GM12891 (cell line): ENCODE measurements around the gene IP6K3.

Experiments used
- DNase-seq: peaks from one replicate; pipeline ENCODE4 v3.0.0; 2011; ENCODE audit warnings: low spot score; ENCODE audit not compliant: insufficient read length
- FAIRE-seq: peaks from 2 replicates; lab custom pipeline; 2011; peaks lifted over from hg19 to GRCh38; lab: Jason Lieb, UNC
- PAX5 ChIP-seq: IDR thresholded peaks from 2 replicates; pipeline ENCODE4 v1.6.1; 2011; ENCODE audit warnings: low read length, moderate library complexity, mild to moderate bottlenecking; ENCODE audit not compliant: insufficient read depth, severe bottlenecking
- POLR2A ChIP-seq: IDR thresholded peaks from 2 replicates; pipeline ENCODE4 v1.6.1; 2011; ENCODE audit warnings: low read depth, low read length, control low read depth
- POLR2AphosphoS5 ChIP-seq: IDR thresholded peaks from 2 replicates; pipeline ENCODE4 v1.6.1; 2011; ENCODE audit warnings: low read depth, low read length, control low read depth
- POU2F2 ChIP-seq: IDR thresholded peaks from 2 replicates; pipeline ENCODE4 v1.6.1; 2011; ENCODE audit warnings: low read depth, mild to moderate bottlenecking, control low read depth, low read length, moderate library complexity
- SPI1 ChIP-seq: IDR thresholded peaks from 2 replicates; pipeline ENCODE4 v1.6.1; 2011; ENCODE audit warnings: low read depth, low read length, control low read depth
- TAF1 ChIP-seq: IDR thresholded peaks from 2 replicates; pipeline ENCODE4 v1.6.1; 2011; ENCODE audit warnings: low read depth, low read length, control low read depth

The IP6K3 gene

DNA sequence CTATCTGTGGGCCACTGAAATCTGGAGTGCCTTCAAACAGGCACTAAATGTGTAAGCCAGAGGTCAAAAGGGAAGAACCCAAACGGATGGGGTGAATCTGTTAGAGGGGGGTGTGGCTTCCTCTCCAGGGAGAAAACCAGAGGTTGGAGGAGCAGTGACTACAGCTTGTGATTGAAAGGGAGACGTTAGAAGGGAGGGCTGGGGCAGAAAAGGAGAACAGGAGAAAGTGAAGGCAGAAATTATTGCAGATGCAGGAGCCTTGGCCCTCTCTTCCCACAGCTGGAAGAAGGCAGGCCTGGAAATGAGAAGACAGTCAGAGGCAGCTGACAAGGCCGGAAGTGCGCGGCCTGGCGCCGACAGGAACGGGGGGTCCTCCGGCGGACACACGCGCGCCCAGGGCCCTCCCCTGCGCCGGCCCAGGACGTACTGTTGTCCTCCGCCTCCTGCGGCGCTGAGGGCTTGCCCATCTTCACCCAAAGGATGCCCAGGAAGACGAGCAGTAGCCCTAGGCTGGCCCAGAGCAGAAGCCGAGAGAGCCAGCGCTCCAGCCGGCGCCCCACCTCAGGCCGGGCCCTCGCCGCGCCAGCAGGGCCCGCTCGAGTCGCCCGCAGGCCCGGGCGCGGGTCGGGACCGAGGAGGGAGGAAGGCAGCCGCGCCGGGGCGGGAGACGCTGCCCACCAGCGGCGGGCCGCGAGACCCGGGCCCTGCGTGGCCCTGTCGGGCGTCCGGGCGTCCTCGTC, 41.4 kb upstream of the IP6K3 start:
- DNase-seq: peak; percentile 75
- TF ChIP-seq POLR2A (peak; percentile 42), POU2F2 (no peak), POLR2AphosphoS5 (no peak), SPI1 (0 out of 2 replicates have a peak, but pooled peaks have one; percentile 13), PAX5 (no peak)
- FAIRE-seq: peak; percentile 85

DNA sequence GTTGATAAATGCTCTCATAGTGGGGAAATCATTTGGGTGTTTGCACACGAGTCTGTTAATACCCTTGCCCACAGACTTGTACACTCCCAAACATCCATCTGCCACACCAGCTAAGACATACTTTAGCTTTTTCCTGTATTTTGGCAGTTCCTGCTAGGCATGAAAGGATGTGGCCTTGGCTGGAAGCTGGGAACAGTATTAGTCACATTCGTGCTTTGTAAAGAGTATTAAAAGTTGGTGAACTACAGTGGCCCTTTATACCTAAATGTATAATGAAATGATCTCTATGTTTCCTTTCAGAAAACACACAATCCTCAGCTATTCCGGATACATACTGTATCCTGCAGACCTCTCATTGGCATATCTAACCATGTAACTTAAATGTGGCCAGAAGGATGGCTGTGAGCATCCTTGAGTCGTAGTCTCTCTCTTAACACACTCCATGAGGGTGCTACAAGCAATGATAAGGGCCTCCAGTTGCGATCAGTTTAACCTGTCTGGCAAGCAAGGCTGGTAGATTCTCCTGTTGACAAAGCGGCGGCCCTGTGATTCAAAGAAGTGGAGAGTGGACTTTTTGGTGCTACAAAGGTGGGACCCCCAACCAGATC, 40.7 kb upstream of the IP6K3 start:
- DNase-seq (no peak), FAIRE-seq (no peak)
- TF ChIP-seq TAF1 (no peak), POU2F2 (no peak), SPI1 (no peak), PAX5 (no peak)

GRCh38 chr6:33786736-33787135, 40.0 kb upstream of the IP6K3 start:
- FAIRE-seq (no peak), DNase-seq (no peak)
- TF ChIP-seq POU2F2 (no peak), SPI1 (no peak), TAF1 (no peak), PAX5 (no peak), POLR2AphosphoS5 (no peak), POLR2A (no peak)

GRCh38 chr6:33785778-33786177, 39.1 kb upstream of the IP6K3 start:
- FAIRE-seq (no peak), DNase-seq (no peak)
- no peak for TF ChIP-seq PAX5
- TF ChIP-seq POLR2A: no peak
- TF ChIP-seq SPI1: no peak
- TF ChIP-seq TAF1: no peak
- TF ChIP-seq POLR2AphosphoS5: no peak
- no peak for TF ChIP-seq POU2F2

DNA sequence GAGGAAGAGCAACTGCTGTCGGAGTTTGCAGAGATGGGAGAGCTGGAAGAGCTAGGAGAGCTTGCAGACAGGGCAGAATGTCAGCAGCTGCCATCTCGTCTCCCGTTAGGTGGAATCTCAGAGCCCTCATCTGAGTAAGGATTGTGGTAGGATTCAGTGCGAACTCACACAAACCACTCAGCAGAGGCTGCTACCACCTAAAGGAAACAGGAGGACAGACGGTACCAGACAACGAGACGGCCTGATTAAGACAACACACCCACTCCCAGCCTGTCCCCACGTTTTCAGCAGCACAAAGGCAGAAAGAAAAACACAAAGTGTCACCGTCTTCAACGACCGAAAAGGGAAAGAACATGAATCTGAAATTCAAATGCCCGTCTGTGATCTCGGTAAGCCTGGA, 38.1 kb upstream of the IP6K3 start:
- TF ChIP-seq TAF1 (no peak), POLR2AphosphoS5 (no peak), POLR2A (no peak), SPI1 (no peak), POU2F2 (no peak), PAX5 (no peak)
- FAIRE-seq (no peak), DNase-seq (no peak)

GRCh38 chr6:33783781-33784520, 37.2 kb upstream of the IP6K3 start:
- no peak for FAIRE-seq
- DNase-seq: no peak
- no peak for TF ChIP-seq POU2F2
- TF ChIP-seq SPI1: no peak

DNA sequence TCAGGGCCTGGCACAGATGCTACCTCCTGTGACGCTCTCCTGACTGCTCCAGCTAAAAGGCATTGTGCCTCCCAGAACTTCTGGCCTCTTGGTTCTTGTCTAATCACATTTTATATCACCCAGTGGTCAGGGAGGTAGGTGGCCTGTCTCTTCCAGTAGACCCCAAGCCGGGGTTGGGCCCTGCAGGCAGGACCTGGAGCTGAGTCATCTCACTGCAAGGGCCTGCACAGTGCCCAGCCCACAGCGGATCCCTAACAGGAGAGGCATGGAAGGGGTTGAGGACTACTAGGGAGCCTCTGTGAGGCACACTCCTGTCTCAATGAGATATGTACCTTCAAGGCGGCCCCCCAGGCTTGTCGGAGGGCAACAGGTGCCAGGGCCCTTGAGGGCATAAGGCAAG, 35.9 kb upstream of the IP6K3 start:
- FAIRE-seq: no peak
- no peak for TF ChIP-seq PAX5
- no peak for TF ChIP-seq POU2F2
- TF ChIP-seq POLR2A: no peak
- TF ChIP-seq TAF1: no peak
- no peak for TF ChIP-seq POLR2AphosphoS5
- TF ChIP-seq SPI1: no peak
- no peak for DNase-seq

DNA sequence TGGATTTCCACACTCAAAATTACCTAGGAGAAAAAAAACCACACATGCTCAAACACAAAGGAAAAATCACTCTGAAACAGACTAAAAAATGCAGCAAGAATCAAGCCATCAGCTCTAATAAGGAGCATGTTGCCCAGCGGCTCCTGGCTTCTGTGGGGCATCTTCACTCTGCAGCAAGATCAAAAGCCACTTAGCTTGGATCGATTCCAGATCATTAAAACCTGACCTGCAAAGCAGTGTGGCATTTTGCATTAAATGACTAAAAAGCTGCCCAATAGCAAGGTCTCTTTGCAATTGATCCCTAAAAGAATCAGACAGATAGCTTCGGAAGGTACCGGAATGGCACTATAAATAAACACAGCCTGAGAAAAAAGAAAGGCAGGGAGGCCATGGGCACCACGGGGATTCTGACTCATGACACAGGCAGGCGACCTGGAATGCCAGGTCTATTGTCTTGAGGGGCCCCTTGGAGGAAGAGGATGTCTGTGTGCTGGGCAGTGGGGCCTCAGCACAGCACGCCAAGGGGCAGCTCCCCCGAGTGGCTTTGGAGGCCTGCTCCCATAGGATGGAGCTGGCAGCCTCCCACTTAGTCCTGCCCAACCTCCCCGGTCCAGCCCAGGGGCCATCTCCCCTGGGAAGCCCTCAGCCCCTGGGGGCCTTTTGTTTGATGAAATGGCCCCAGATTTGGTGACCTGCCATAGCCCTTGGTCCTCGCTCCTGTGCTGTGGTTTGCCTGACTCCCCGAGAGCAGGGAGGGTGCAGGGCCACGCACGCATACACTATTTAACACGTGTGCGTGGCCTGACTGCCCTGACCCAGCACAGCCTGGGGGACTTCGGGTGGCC, 34.6 kb upstream of the IP6K3 start:
- FAIRE-seq: no peak
- TF ChIP-seq POU2F2: no peak
- no peak for TF ChIP-seq TAF1

DNA sequence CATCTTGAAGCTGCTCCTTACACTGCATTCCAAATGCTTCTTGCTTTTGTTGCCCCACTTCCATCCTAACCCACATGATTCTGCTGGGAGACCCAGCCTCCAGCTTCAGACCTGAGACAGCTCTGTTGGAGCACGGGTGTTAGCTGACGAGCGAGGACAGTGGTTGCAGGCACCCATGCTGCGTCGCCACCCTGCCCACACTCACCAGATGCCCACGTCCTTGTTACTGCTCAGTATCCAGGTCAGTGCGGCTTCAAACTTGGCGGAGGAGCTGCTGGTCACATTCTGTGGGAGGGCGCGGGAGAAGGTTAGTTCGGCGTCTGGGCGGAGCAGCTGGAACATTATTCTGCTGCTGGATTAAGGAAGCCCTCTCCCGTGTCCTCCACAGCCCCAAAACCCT, 33.2 kb upstream of the IP6K3 start:
- no peak for DNase-seq
- no peak for FAIRE-seq
- no peak for TF ChIP-seq POLR2A
- TF ChIP-seq SPI1: no peak
- no peak for TF ChIP-seq PAX5
- TF ChIP-seq POU2F2: no peak
- no peak for TF ChIP-seq POLR2AphosphoS5
- TF ChIP-seq TAF1: no peak

More for the DNA sequence above, 34.6 kb upstream of the IP6K3 start:
- no peak for DNase-seq

DNA sequence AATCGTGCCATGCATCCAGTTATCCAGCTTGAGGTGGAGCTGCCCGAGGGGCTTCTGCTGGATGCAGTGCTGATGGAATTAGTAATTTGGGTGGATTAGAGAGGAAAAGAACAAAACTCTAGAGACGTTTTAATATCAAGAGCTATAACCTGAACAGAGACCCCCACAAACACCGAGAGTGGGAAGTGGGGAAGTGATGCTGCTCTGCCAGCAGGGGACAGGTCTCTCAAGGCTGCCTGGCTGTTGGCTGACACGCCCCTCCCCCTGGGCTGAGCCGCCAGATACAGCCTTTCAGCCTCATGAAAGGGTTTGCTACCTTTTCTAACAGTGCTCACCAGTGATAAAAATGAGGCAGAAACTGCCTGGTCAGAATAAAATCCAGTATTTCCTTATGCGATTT, 32.6 kb upstream of the IP6K3 start:
- DNase-seq (no peak), FAIRE-seq (no peak)
- no peak for TF ChIP-seq TAF1
- TF ChIP-seq SPI1: no peak
- TF ChIP-seq POLR2A: no peak
- no peak for TF ChIP-seq POLR2AphosphoS5
- no peak for TF ChIP-seq PAX5
- TF ChIP-seq POU2F2: no peak
